NCI-H2171 treated with DMSO at 0.1 percent for 48 hours (cell line): ENCODE results near the gene NR2F1-AS1.

ENCODE experiments used
- DNase-seq: peaks from one replicate; lab custom pipeline; 2025; lab: John Stamatoyannopoulos, UW

NR2F1-AS1 gene

DNA sequence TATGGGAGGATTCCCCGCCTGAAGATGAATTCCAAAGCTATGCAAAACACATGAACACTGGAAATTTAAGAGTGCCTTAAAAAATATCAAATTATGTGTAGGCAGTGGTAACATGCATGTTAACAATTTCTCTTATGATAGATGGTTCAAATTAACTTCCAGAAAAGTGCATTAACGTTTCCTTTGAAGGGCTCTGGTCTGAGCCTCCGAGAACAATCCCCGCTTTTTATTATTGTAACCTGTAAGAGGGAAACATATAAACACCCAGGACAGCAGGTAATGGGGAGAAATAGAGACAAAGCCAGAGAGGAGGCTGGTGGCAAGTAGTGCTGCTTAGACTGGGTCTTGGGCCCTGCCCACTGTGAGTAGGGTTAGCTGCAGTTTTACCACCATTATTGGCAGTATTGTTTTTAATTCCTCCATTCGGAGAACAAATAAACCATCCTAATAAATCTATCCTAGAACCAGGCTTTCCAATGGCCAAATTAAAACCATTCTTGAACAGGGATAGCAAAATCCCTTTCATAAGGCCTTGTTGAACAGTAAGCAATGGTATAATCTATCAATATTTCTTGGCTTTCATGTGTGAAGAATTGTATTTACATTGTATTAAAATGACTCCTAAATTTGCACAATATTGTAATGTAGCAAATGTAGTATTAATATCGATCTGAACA, 8.3 kb upstream of the NR2F1-AS1 start:
- no peak for DNase-seq

DNA sequence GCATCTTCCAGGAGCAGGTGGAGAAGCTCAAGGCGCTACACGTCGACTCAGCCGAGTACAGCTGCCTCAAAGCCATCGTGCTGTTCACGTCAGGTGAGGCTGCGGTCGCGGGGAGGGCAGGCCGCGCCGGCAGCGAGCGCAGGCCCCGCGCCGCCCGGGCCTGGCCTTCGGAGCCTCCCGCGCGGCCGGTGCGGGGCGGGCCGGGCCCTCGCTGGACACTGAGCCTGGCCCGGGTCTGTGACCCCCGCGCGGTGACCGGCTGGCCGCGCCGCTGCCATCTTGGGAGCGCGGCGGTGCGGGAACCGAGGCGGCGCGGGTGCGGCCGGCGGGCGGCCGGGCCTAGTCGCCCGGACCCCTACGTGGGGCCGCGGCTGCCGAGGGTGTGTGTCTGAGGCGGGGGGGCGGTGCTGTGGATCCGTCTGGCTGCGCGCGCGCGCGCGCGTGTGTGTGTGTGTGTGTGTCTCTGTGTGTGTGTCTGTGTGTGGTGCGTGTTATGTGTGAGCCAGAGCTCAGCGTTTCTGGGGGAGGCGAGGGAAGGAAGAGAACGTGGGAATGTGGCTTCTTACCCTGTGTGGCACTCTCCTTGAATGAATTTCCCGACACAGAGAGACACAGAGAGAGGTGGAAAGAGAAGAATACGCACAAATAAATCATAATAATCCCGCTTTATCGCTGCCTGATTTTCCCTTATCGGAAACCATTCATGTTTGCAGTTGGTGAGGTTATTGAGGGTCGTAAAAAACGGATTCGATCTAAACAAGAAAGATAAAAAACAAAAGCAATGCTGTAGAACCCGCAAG, 7.5 kb upstream of the NR2F1-AS1 start:
- DNase-seq = no peak

DNA sequence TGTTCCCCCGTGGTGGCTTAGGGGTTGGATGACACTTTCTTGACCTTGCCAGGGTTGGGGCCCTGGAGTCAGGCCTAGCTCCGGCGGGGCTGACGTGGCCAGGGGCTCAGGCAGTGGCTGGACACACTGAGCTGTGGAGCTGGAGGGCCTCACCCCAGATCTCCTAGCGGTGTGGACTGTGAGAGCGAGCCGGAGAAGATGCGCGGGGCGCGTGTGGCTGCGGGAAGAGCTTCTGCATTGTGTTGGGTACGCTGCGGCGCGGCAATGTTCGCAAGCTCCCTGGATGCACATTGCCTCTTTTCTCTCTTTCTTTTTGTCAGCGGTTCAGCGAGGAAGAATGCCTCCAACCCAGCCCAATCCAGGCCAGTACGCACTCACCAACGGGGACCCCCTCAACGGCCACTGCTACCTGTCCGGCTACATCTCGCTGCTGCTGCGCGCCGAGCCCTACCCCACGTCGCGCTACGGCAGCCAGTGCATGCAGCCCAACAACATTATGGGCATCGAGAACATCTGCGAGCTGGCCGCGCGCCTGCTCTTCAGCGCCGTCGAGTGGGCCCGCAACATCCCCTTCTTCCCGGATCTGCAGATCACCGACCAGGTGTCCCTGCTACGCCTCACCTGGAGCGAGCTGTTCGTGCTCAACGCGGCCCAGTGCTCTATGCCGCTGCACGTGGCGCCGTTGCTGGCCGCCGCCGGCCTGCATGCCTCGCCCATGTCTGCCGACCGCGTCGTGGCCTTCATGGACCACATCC, 6.8 kb upstream of the NR2F1-AS1 start:
- DNase-seq = no peak

DNA sequence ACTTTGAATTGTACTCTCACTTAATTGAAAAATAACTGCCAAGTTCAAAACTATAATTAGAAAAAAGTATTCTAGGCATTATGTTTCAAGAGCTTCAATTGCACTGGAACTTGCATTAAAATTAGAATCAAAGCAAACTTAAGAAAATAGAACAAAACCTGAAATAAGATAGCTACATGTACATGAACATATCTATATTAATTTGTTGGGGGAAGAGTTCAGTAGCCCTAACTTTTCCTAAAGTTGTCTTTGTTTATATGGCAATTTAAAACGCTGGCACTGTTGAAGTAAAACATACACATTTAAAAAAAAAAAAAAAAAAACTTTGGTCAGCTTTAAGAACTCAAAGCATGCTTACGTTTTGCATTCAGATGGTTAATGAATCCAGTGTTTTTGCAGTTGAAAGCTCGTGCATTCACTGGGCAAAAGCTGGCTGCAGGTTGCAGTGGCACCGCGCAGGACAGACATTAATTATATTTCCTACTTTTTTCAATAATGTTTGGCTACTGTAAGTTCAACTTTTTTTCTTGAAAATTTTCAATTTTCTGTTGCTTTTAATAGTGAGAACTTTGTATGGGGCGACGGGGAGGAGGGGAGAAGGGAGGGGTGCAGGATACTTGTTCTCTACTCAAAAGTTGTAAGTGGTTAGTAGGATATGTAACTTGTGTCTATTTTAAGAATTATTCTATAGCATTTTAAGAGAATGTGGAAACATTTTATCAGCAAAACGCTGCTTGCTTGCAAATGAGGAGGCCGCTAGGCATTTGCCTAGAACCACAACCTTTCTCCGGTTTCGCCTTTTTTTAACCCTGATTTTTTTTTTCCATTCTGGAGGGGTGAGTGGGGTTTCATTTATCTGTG, 5.9 kb upstream of the NR2F1-AS1 start:
- no peak for DNase-seq

GRCh38 chr5:93585767-93586385, 4.9 kb upstream of the NR2F1-AS1 start:
- no peak for DNase-seq

DNA sequence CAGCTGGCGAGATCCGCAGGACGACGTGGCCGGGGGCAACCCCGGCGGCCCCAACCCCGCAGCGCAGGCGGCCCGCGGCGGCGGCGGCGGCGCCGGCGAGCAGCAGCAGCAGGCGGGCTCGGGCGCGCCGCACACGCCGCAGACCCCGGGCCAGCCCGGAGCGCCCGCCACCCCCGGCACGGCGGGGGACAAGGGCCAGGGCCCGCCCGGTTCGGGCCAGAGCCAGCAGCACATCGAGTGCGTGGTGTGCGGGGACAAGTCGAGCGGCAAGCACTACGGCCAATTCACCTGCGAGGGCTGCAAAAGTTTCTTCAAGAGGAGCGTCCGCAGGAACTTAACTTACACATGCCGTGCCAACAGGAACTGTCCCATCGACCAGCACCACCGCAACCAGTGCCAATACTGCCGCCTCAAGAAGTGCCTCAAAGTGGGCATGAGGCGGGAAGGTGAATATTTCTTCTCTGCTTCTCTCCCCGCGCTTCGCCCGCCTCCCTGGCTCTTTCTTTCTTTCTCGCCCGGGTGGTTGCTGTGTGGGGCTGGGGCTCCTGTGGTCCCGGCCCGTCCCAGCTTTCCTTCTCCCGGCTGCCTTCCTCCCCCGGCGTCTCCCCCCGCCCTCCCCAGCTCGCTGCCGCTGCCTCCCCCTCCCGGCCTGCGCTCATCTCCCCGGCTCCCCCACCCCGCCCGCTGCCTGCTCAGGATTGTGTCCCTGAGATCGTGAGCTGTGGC, 4.2 kb upstream of the NR2F1-AS1 start:
- DNase-seq = peak; percentile 16

DNA sequence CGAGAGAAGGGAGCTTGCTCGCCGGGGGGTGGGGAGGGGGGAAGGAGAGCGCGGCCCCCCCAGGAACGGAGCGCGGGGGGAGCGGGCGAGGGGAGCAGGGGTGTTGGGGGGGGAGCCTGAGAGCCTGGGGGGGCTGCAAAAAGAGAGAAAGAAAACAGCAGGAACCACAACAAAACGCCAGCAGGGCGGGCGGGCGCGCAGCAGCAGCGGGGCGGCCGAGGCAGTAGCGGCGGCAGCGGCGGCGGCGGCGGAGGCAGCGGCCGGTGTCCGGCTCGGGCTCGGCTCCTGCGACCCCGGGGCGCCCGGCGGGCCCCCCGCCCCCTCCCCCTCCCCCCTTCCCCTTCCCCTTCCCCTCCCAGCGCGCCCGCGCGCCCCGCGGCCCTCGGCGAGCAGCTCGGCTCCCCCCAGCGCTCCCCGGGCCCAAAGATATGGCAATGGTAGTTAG, 3.6 kb upstream of the NR2F1-AS1 start:
- DNase-seq = no peak

DNA sequence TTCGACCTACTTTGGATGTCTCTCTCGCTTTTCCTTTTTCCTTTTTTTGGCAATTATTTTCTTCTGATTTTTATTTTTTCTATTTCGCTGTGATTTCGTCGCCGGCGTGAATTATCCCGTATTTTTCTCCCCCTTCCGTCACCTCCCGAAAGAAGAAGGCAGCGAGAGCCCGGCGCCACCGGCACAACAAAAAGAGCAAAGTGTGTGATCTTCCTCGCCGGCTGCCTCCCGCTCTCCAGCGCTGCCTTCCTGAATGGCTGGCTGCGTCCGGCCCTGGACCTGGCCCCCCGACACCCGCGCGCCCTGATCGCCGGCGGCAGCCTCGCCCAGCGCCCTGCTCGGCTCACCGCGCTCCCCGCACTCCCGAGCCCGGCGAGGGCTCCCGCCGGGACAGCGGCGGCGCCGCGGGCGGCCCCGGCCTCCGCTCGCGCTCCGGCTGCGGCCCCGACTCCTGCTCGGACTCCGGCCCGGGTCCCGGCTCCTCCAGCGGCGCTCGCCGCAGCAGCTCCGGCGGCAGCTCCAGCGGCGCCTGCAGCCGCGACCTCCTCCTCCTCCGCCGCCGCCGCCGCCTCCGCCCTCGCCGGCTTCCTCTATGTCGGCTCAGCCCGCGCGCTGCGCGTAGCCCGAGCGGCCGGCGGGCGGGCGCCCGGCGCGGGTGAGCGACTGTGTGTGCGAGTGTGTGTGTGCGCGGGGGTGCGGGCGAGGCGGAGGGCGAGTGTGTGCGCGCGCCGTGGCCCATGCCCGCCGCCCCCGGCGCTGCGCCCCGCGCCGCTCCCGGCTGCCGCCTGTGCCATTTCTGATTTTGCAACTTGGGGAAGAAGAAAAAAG, 3.0 kb upstream of the NR2F1-AS1 start:
- peak; percentile 19 for DNase-seq

- DNase-seq = peak; percentile 36
These were observed 2.4 kb upstream of the NR2F1-AS1 start for GRCh38 chr5:93583439-93583767.

DNA sequence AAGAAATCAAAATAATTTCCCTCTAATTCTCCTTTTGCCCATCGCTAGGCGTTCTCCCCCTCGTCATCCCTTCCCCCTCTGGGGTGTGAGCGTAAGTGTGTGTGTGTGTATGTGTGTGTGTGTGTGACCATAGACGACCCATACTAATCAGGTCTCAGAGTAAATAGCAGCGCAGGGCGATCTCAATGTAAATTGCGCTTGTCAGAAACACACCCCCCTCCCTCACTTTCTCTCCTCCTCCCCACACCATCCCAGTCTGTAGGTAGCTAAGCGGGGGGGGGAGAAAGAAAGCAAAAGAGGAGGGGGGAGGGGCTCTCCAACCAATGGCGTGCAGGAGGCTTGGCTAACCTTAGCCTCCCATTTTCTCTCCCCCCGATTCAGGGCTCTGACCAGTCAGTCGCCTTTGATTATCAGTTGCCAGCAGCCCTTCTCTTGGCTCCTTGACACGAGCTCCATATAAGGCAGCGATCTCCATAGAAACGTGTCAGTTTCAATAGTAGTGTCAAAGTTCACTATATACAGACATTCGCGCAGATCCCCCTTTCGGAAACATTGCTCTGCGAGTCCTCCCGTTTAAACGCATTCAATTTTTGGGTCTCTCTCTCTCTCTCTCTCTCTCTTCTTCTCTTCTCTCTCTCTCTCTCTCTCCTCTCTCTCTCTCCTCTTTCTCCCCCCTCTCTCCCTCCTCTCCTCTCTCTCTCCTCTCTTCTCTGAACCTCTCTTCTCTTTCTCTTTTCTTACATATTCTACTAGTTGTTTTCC, 1.8 kb upstream of the NR2F1-AS1 start, which contains the start of gene NR2F1:
NR2F1 (plus strand) TSS at position 546 of the 762 bp plus-strand sequence. CDS start 1,802 bp downstream, outside the sequence.
- peak; percentile 87 for DNase-seq

DNA sequence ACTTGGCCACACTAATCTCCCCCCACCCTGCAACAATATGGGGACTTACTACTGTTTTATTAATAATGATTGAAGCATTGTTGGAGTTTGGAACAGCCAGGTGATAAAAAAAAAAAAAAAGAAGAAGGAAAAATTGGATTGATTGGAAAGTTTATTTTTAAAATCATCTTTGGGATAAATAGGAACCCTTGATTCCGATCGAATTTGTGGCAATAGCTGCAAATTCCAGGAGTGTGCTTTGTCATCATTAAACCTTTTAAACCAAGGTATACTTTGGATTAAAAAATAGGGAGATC, 1.1 kb upstream of the NR2F1-AS1 start:
- DNase-seq = no peak

- DNase-seq = peak; percentile 13
These were observed 724 bp downstream of the NR2F1-AS1 start for GRCh38 chr5:93580063-93580926.

DNA sequence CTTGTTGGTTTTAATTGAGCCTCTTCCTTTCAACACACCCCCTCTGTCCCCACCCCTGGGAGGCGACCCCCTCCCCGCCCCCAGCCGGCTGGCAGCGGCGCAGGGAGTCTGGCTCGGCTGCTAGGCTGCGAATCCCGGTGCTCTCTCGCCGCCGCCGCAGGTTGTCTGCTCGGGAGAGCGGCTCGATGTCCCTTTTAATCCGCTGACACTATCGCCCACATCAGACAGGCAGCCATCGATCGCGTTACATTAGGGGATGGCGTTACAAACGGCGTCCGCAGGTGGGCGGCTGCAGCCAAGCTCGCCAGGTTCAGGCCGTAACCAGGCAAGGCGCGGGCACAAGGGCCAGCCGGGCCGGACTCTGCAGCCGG, 1.3 kb downstream of the NR2F1-AS1 start:
- peak; percentile 9 for DNase-seq

- DNase-seq = no peak
These were observed 2.0 kb downstream of the NR2F1-AS1 start for GRCh38 chr5:93578813-93579691.

- no peak for DNase-seq
These were observed 2.9 kb downstream of the NR2F1-AS1 start for GRCh38 chr5:93577854-93578812.
